IMR-90 (cell line): Measurements from ENCODE around the gene RAD51B. TPM values are rescaled to one million over a fixed set of nuclear protein-coding genes. Genes with fewer than 3 reads are reported as not detected.

ENCODE experiments used
- ATAC-seq: fragments of 200-7000 bp; cut with Tn5 transposase; 2 replicates; pipeline ENCODE4 v1.9.1; 2020; ENCODE audit warnings: low read depth, mild to moderate bottlenecking, moderate library complexity
- BruUV-seq: library from RNA; stranded (reverse); fragments of 400-500 nt; replicated peaks from 2 replicates; lab custom pipeline; 2021; lab: Mats Ljungman, UMichigan
- CTCF ChIA-PET: fragments of 300-600 bp; formaldehyde crosslinking; extraction: SDS; loops from one replicate; lab custom pipeline; 2021; ENCODE audit warnings: antibody characterized with exemption; lab: Yijun Ruan, JAX
- POLR2A ChIA-PET: fragments of 300-600 bp; sonication (Branson Sonifier 250); formaldehyde crosslinking; loops from one replicate; lab custom pipeline; 2022; ENCODE audit warnings: antibody characterized with exemption; ENCODE audit not compliant: unreplicated experiment; lab: Charles Lee
- DNase-seq: peaks from one replicate; pipeline ENCODE4 v3.0.0; 2013
- H2AFZ ChIP-seq: replicated peaks from 2 replicates; pipeline ENCODE3; 2013; ENCODE audit warnings: low read length, mild to moderate bottlenecking; ENCODE audit not compliant: poor library complexity
- H2AK5ac ChIP-seq: 2 replicates; pipeline ENCODE4 v1.6.1; 2013; ENCODE audit warnings: low read depth, low read length, inconsistent platforms
- H2AK9ac ChIP-seq: replicated peaks from 2 replicates; pipeline ENCODE3; 2013; ENCODE audit warnings: mild to moderate bottlenecking, low read depth, low read length, moderate library complexity; ENCODE audit not compliant: poor library complexity
- H2BK120ac ChIP-seq: 2 replicates; pipeline ENCODE4 v1.6.1; 2013; ENCODE audit warnings: low read depth, low read length, inconsistent platforms
- H2BK15ac ChIP-seq: 3 replicates; pipeline ENCODE4 v1.6.1; 2013; ENCODE audit warnings: low read depth, low read length, inconsistent platforms
- H2BK20ac ChIP-seq: 2 replicates; pipeline ENCODE4 v1.6.1; 2013; ENCODE audit warnings: low read depth, mild to moderate bottlenecking, inconsistent platforms, low read length, moderate library complexity
- H2BK5ac ChIP-seq: 2 replicates; pipeline ENCODE4 v1.6.1; 2013; ENCODE audit warnings: mild to moderate bottlenecking, low read depth, low read length, inconsistent platforms; ENCODE audit not compliant: poor library complexity, severe bottlenecking
- H3K14ac ChIP-seq: replicated peaks from 2 replicates; pipeline ENCODE4 v1.6.1; 2013; ENCODE audit warnings: low read depth, low read length, inconsistent platforms
- H3K18ac ChIP-seq: 2 replicates; pipeline ENCODE4 v1.6.1; 2013; ENCODE audit warnings: low read depth, low read length, control low read depth
- H3K23ac ChIP-seq: 2 replicates; pipeline ENCODE4 v1.6.1; 2013; ENCODE audit warnings: low read depth, low read length, inconsistent platforms
- H3K27ac ChIP-seq: 2 replicates; pipeline ENCODE4 v1.5.1; 2013; ENCODE audit warnings: mild to moderate bottlenecking, control low read depth, low read length; ENCODE audit not compliant: insufficient read depth
- H3K27me3 ChIP-seq: 2 replicates; pipeline ENCODE4 v1.6.1; 2013; ENCODE audit warnings: low read length; ENCODE audit not compliant: control insufficient read depth, insufficient read depth
- H3K36me3 ChIP-seq: 2 replicates; pipeline ENCODE4 v1.6.1; 2013; ENCODE audit warnings: low read length, mixed read lengths; ENCODE audit not compliant: control insufficient read depth, insufficient read depth
- H3K4ac ChIP-seq: 2 replicates; pipeline ENCODE4 v1.6.1; 2013; ENCODE audit warnings: low read depth, low read length, inconsistent platforms
- H3K4me1 ChIP-seq: 2 replicates; pipeline ENCODE4 v1.6.1; 2013; ENCODE audit warnings: low read length, mixed read lengths; ENCODE audit not compliant: control insufficient read depth, insufficient read depth
- H3K4me2 ChIP-seq: 2 replicates; pipeline ENCODE4 v1.6.1; 2013; ENCODE audit warnings: low read depth, mild to moderate bottlenecking, control low read depth, low read length, moderate library complexity
- H3K4me3 ChIP-seq: 2 replicates; pipeline ENCODE4 v1.5.1; 2013; ENCODE audit warnings: low read depth, mild to moderate bottlenecking, control low read depth, low read length, moderate library complexity; ENCODE audit not compliant: insufficient read depth
- H3K56ac ChIP-seq: 2 replicates; pipeline ENCODE4 v1.6.1; 2013; ENCODE audit warnings: low read length, inconsistent platforms; ENCODE audit not compliant: insufficient read depth; ENCODE audit errors: extremely low read depth
- H3K79me1 ChIP-seq, 2 experiments: 2 replicates each; pipeline ENCODE4 v1.6.1; 2013; ENCODE audit warnings: low read length in 2 of 2, inconsistent platforms in 1 of 2, low read depth in 1 of 2
- H3K9ac ChIP-seq: 2 replicates; pipeline ENCODE4 v1.6.1; 2013; ENCODE audit warnings: low read depth, low read length, control low read depth
- H3K9me1 ChIP-seq: 2 replicates; pipeline ENCODE4 v1.6.1; 2013; ENCODE audit warnings: low read length, inconsistent platforms; ENCODE audit not compliant: insufficient read depth
- H3K9me3 ChIP-seq: 2 replicates; pipeline ENCODE4 v1.6.1; 2013; ENCODE audit warnings: low read length; ENCODE audit not compliant: control insufficient read depth, insufficient read depth
- H4K20me1 ChIP-seq: 2 replicates; pipeline ENCODE4 v1.6.1; 2013; ENCODE audit warnings: low read length, inconsistent platforms; ENCODE audit not compliant: insufficient read depth
- H4K5ac ChIP-seq: 2 replicates; pipeline ENCODE4 v1.6.1; 2013; ENCODE audit warnings: mild to moderate bottlenecking, low read depth, low read length, control low read depth
- H4K8ac ChIP-seq, 2 experiments: 2 replicates each; pipeline ENCODE4 v1.6.1; 2013; ENCODE audit warnings: low read depth in 2 of 2, low read length in 2 of 2, control low read depth in 1 of 2, inconsistent platforms in 1 of 2
- H4K91ac ChIP-seq: 2 replicates; pipeline ENCODE4 v1.6.1; 2013; ENCODE audit warnings: low read depth, low read length, inconsistent platforms; ENCODE audit not compliant: insufficient read depth
- CEBPB ChIP-seq: IDR thresholded peaks from 2 replicates; pipeline ENCODE4 v1.6.1; 2012; ENCODE audit warnings: low read depth, low read length, improper control_type of control experiment
- CHD1 ChIP-seq: IDR thresholded peaks from 2 replicates; pipeline ENCODE4 v1.6.1; 2012; ENCODE audit warnings: low read depth, low read length, improper control_type of control experiment
- CTCF ChIP-seq: conservative IDR thresholded peaks from 2 replicates; pipeline ENCODE4 v1.5.1; 2012; ENCODE audit warnings: mild to moderate bottlenecking, low read depth, low read length, improper control_type of control experiment
- MAZ ChIP-seq: IDR thresholded peaks from 2 replicates; pipeline ENCODE4 v1.6.1; 2012; ENCODE audit warnings: low read depth, mild to moderate bottlenecking, low read length, improper control_type of control experiment, moderate library complexity, borderline replicate concordance
- POLR2A ChIP-seq: IDR thresholded peaks from 2 replicates; pipeline ENCODE4 v1.6.1; 2012; ENCODE audit warnings: mild to moderate bottlenecking, low read depth, low read length
- RCOR1 ChIP-seq: IDR thresholded peaks from 2 replicates; pipeline ENCODE4 v1.6.1; 2012; ENCODE audit warnings: mild to moderate bottlenecking, low read length, improper control_type of control experiment; ENCODE audit not compliant: insufficient replicate concordance
- USF2 ChIP-seq: fragments of 150-350 bp; IDR thresholded peaks from 2 replicates; pipeline ENCODE4 v1.6.1; 2017; ENCODE audit warnings: mild to moderate bottlenecking, antibody characterized with exemption, low read length, low read depth
- WGBS, 2 experiments: methylation state at CpG; one replicate each; pipeline versions ENCODE4 v1.1.5 to v1.1.7; 2013; ENCODE audit warnings: missing lambda C conversion rate in 2 of 2; ENCODE audit not compliant: insufficient read length in 1 of 2; ENCODE audit errors: extremely low coverage in 2 of 2; 5-methylcytosine and 5-hydroxymethylcytosine counted together
- dilution Hi-C: fragments of 300-500 bp; cut with HindIII; formaldehyde crosslinking; loops from one replicate; pipeline ENCODE4 v1.14.3; 2018; ENCODE audit warnings: low sequenced_read_pairs; ENCODE audit not compliant: unreplicated experiment
- in situ Hi-C: fragments of 300-500 bp; cut with MboI; formaldehyde crosslinking; loops from 3 replicates; pipeline ENCODE4 v1.14.3; 2019; ENCODE audit warnings: low sequenced_read_pairs, inconsistent platforms, mixed read lengths
- intact Hi-C: fragments of 100-400 bp; cut with micrococcal nuclease; formaldehyde crosslinking; loops from 2 replicates; pipeline ENCODE4 v1.10.0; 2022
- polyA plus RNA-seq, 3 experiments: library from polyadenylated mRNA; depleted of rRNA; stranded (reverse); fragments of >200 nt; gene quantifications; 2 replicates each; pipeline ENCODE4 v1.2.3, GENCODE V29; 2012; ENCODE audit warnings: low replicate concordance in 1 of 3
- total RNA-seq: library from RNA; depleted of rRNA; stranded (reverse); fragments of >200 nt; gene quantifications from 2 replicates; pipeline ENCODE4 v1.2.3, GENCODE V29; 2012

The RAD51B gene
- total and polyA plus RNA-seq, 2 of the 4 experiments (the other 2 are of a cell fraction), result 5.1 to 18.8 TPM

- BruUV-seq, result no TSS peak
- Histone ChIP-seq H3K9ac (no peak overlapping the region), H3K79me1 (peaks cover 0 to 13% of the 10 kb centered on the region in 2 experiments; a peak in 2 of 4 replicates), H3K4me2 (no peak overlapping the region), H2BK120ac (peak overlapping the region; percentile 95), H2AK5ac (peak overlapping the region; percentile 96), H3K4ac (peak overlapping the region; percentile 90), H3K4me1 (peaks cover 39% of the 10 kb centered on the region), H2BK5ac (no peak overlapping the region), H3K4me3 (no peak overlapping the region), H2BK15ac (peak overlapping the region; percentile 73; the same call in 2 of the 3 replicates), H3K9me1 (peaks cover 30% of the 10 kb centered on the region), H3K27ac (no peak overlapping the region; the same call in 1 of the 2 replicates), H4K20me1 (no peaks in the 10 kb centered on the region), H3K18ac (peak overlapping the region; percentile 37), H4K5ac (peak overlapping the region; percentile 28; the same call in 1 of the 2 replicates), H3K27me3 (no peaks in the 10 kb centered on the region), H3K36me3 (no peaks in the 10 kb centered on the region), H3K56ac (no peak overlapping the region), H3K23ac (0 out of 2 replicates have a peak overlapping the region, but pooled peaks have one; percentile 1), H4K91ac (peak overlapping the region; percentile 93), H2AK9ac (no peak overlapping the region), H3K9me3 (no peaks in the 10 kb centered on the region), H2AFZ (no peak overlapping the region), H4K8ac (peak overlapping the region; percentile 26 to 83; a peak in 3 of 4 replicates), H2BK20ac (peak overlapping the region; percentile 93), H3K14ac (peak overlapping the region; percentile 27)
- intact Hi-C loops, result loop anchor here (5.0 kb wide), 1 partner anchor 88 kb away; no protein-coding TSS in a partner anchor
- TF ChIP-seq CTCF, result no peak
- no peak for TF ChIP-seq POLR2A
- TF ChIP-seq USF2, result no peak
- no peak for TF ChIP-seq MAZ
- no peak for TF ChIP-seq CHD1
- TF ChIP-seq RCOR1, result no peak
- TF ChIP-seq CEBPB, result no peak
- no peak for ATAC-seq
- 87% methylated on average over 2 of the region's 2 CpGs; no CpG with 5 or more reads in 1 of the 2 experiments for WGBS, 2 experiments
- no peak for DNase-seq
- ChIA-PET POLR2A (interaction anchor here (0.9 to 1.1 kb wide), 2 partner anchors 91 to 98 kb away, joined by 3 read pairs; no protein-coding TSS in a partner anchor), CTCF (no interaction called here)
- dilution Hi-C loops, result no loop called here
- in situ Hi-C loops, result no loop called here
Measured at GRCh38 chr14:68693926-68694325, 874.3 kb downstream of the RAD51B start.
